Eye (tissue), 1 donor: ENCODE data around the gene ZP1.

Source experiments
- DNase-seq: peaks from one replicate; pipeline ENCODE4 v3.0.0-alpha.2; 2015

ZP1 gene

DNA sequence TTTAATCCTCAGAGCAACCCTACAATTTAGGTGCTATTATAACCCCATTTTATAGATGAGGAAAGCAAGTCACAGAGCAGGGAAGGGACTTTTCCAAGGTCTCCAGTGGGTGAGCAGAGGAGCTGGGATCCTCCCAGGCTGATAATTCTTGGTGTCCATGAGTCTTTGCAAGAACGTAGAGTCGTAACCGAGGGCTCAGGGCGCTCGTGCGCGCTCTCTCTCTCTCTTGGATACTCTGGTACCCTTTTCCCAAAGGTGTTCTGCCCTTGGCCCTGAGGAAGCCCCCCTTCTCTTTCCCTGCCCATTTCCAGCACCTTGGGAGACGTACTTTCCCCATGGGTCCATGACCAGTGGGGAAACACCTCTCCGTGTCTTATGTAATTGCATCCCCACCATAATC is 5.2 kb upstream of the ZP1 start:
- DNase-seq, result no peak

GRCh38 chr11:60863550-60864521 is 3.5 kb upstream of the ZP1 start:
- DNase-seq, result no peak

DNA sequence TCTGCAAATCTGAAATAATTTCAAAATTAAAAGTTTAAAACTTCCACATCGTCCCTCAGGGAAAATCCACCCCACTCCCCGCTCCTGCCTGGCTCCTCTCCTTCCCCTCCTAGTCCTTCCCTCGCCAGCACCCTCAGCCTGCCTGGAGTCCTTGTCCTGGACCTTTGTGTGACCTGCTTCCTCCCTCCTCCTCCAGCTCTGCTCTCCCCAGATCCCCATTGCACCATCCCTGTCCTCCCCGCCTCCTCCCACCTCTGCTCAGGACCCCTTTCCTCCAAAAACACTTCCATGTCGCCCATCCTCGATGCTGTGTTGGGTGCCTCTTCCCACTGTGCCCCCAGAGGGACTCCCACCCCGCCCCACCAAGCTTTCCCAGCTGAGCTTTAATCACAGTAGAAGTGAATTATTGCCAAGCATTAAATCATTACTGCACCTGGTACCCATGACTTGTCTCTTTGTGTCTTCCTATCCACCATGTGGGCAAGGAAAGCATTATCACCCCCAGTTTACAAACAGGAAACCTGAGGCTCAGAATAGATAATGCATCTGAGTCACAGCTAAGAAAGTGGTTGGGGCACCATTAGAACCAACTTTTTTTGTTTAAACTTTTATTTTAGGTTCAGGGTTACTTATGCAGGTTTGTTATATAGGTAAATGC is 2.4 kb upstream of the ZP1 start:
- no peak for DNase-seq

DNA sequence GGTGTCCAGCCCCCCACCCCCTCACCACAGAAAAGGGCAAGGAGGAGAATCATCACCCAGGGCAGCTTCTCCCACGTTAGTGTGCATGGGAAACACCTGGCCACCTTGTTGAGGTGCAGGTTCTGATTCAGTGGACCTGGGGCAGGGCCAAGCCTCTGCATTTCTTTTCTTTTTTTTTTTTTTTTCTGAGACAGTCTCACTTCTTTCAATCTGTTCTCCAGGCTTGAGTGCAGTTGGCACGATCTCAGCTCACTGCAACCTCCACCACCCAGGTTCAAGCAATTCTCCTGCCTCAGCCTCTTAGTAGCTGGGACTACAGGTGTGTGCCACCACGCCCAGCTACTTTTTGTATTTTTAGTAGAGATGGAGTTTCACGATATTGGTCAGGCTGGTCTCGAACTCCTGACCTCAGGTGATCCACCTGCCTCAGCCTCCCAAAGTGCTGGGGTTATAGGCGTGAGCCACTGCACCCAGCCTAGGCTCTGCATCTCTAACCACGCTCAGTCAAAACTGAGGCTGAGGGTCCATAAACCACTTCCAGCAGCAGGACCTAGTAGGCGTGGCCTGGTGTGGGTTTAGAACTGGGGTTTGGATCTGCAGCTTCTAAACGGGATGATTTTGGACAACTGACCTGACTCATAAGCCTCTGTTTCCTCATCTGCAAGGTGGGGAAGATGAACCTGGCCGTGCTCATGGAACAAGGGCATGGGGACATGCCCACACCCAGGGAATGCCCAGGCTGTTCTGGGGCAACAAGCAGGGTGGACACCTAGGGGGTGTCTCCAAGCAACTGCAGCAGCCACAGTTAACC is 734 bp downstream of the ZP1 start:
- DNase-seq, result no peak

GRCh38 chr11:60868682-60869450 is 1.5 kb downstream of the ZP1 start:
- no peak for DNase-seq

DNA sequence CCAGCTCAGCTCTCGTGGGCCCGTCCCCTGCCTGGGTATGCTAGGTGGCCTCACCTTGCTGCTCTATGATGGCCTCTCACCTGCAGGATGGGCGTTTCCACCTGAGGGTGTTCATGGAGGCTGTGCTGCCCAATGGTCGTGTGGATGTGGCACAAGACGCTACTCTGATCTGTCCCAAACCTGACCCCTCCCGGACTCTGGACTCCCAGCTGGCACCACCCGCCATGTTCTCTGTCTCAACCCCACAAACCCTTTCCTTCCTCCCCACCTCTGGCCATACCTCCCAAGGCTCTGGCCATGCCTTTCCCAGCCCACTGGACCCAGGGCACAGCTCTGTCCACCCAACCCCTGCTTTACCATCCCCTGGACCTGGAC is 2.1 kb downstream of the ZP1 start:
- DNase-seq, result no peak

DNA sequence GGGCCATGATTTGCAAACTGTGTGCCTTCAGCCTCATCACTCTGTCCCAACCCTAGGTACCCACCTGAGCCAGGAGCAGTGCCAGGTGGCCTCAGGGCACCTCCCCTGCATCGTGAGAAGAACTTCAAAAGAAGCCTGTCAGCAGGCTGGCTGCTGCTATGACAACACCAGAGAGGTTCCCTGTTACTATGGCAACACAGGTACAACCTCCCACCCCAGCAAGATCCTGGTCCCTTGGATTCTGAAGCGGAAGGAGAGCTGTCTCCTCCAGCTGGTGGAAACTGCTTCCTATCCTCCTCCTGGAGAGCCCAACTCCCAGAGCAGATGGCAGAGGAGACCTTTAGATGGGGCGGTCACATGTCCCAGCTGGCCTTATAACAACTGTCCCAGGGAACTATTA is 2.9 kb downstream of the ZP1 start:
- DNase-seq, result no peak

DNA sequence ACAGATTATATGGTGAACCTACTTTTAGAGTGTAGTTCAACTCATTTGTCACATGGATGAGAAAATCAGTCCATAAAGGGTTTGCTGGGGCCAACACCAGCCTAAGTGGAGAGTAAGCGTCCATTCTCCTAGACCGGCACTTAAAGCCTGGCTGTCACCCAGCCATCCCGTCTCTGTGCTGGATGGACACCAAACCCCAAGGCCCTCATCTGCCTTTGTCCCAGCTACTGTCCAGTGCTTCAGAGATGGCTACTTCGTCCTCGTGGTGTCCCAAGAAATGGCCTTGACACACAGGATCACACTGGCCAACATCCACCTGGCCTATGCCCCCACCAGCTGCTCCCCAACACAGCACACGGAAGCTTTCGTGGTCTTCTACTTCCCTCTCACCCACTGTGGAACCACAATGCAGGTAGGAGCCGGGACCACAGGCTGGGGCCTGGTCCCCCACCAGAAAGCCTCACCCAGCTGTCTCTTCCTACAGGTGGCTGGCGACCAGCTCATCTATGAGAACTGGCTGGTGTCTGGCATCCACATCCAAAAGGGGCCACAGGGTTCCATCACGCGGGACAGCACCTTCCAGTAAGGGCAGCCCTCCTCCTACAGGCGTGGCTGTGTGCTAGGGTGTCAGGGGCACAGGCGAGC is 3.5 kb downstream of the ZP1 start:
- no peak for DNase-seq

- DNase-seq, result no peak
Observed at GRCh38 chr11:60871378-60872061, 4.2 kb downstream of the ZP1 start.

DNA sequence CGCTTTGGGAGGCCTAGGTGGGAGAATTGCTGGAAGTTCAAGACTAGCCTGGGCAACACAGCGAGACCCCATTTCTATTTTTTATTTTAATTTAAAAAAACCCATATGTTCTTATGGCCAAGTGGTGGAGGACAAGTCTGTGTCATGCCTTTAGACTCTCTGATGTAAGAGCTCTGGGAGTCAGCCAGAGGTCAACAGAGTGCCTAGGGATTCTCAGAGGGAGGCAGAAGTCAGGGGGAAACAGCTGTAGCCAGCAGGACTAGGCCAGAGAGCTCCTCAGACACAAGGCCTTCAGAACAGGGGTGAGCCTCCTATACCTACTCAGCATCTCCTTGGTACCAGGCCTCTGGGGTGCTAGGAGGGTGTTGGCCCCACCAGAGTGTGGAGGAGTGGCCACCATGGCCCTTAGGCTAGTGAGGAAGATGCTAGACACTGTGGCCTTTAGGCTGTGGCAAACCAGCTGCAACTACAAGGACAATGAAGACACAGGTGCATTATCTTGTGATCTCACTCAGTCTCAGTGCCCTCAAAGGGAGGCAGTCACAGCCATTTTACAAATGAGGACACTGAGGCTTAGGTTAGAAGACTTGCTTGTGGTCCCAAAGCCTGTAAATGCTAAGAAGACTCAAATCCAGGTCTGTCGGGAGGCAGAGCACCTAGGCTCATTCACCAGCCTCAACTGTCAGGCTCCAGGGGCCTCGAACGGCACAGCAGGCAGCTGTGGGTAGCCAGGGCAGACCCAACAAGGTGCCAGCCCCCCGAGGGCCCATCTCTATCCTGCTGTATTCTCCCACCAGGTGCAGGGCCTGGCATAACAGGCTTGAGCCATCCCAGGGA is 5.0 kb downstream of the ZP1 start:
- DNase-seq, result no peak

- no peak for DNase-seq
Observed at GRCh38 chr11:60872961-60873524, 5.7 kb downstream of the ZP1 start.

DNA sequence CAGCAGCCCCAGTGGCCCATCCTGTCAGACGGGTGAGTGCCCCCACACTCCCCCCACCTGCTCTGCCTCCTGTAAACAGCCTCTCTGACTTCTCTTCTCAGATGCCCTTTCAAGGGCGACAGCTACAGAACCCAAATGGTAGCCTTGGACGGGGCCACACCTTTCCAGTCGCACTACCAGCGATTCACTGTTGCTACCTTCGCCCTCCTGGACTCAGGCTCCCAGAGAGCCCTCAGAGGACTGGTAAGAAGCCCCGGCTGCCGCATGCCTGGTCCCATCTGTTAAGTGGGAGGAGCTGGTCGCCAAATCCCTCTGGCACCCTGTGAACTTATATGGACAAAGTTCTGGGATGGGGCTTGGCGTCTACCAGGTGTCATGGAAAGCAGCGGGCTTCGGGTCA is 6.2 kb downstream of the ZP1 start:
- no peak for DNase-seq

GRCh38 chr11:60874421-60875365 is 7.4 kb downstream of the ZP1 start:
- DNase-seq, result no peak

DNA sequence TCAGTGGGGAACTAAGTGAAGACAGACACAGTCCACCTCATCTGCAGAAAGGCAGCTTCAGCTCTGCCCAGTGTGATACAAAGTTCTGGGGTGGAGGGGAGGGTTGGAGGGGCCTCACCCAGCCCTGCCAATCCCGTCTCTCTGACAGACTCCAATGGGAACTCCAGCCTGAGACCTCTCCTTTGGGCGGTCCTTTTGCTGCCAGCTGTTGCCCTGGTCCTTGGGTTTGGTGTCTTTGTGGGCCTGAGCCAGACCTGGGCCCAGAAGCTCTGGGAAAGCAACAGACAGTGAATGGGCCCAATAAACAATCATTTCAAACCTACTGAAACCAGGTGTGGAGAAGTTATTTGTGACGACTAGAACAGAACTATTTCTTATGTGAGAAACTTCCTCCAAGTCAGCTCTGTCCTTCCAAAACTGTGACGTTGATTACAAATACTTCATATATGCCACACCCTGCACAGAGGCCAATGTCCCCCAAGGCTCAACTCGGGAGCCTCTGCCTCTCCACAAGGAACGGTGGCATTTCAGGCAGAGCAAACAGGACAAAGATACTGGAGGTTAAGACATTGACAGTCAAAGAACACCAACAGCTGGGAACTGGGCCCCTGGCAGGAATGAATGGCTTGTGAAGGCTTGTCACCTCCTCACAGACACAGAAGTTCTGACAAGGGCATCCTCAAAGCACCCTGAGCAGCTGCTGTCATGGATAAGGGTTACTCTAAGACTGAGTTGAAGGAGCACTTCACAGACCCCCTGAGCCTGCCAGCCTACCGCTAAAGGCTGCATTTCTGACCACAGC is 8.2 kb downstream of the ZP1 start:
- no peak for DNase-seq

- DNase-seq, result no peak
Observed at GRCh38 chr11:60876168-60876485, 8.8 kb downstream of the ZP1 start.

GRCh38 chr11:60878245-60879101 is 11.1 kb downstream of the ZP1 start:
- DNase-seq, result no peak

DNA sequence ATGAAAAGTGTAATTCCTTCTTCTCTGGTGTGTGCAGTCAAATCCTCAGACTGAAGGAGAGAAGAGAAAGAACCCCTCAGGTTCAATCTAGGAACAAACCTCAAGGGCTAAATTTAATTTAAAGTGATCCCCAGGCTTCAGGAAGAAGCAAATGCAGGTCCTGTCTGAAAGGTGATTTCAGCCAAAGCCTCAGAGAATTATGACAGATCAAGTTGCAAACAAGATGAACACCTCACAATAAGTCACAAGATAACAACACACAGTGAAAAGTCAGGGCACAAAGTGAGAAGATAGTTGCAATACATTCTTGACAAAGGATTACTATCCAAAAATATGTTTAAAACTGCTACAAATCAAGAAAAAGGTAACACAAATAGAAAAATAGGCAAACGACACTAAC is 11.8 kb downstream of the ZP1 start:
- DNase-seq, result no peak
